Activated CD4-positive, alpha-beta T cell treated with anti-CD3 and anti-CD28 coated beads, Interleukin-2, amount 10 ng/mL, durations not matched to agents 7 days and 5 days (primary cell): ENCODE data around the gene FAF2. TPM values are rescaled to one million over a fixed set of nuclear protein-coding genes. Genes with fewer than 3 reads are reported as not detected.
"Not testable (repeated sequence)": the region's sequence is repeated elsewhere in the genome, so short reads cannot be mapped to it uniquely, and the experiment has no call there.

Source experiments
- CTCF ChIA-PET: fragments of 350-600 bp; sonication (Branson Sonifier 250); formaldehyde crosslinking; loops from one replicate; lab custom pipeline; 2021; ENCODE audit warnings: antibody characterized with exemption; lab: Charles Lee
- POLR2A ChIA-PET: fragments of 350-600 bp; sonication (Branson Sonifier 250); formaldehyde crosslinking; loops from one replicate; lab custom pipeline; 2021; ENCODE audit warnings: antibody characterized with exemption; lab: Charles Lee
- DNase-seq: peaks from one replicate; pipeline ENCODE4 v3.0.0-alpha.2; 2020
- H3K27ac Mint-ChIP-seq: one replicate; pipeline ENCODE4 v1.8.0; 2021; ENCODE audit warnings: mild to moderate bottlenecking, moderate library complexity, mixed read lengths
- H3K27me3 Mint-ChIP-seq: one replicate; pipeline ENCODE4 v1.8.0; 2021; ENCODE audit warnings: mixed read lengths
- H3K36me3 Mint-ChIP-seq: one replicate; pipeline ENCODE4 v1.8.0; 2021; ENCODE audit warnings: low read depth, mixed read lengths
- H3K4me1 Mint-ChIP-seq: one replicate; pipeline ENCODE4 v1.8.0; 2021; ENCODE audit warnings: mixed read lengths
- H3K4me3 Mint-ChIP-seq: one replicate; pipeline ENCODE4 v1.8.0; 2021; ENCODE audit warnings: mild to moderate bottlenecking, moderate library complexity, mixed read lengths
- H3K9me3 Mint-ChIP-seq: one replicate; pipeline ENCODE4 v1.8.0; 2021; ENCODE audit warnings: mixed read lengths
- total RNA-seq, 2 experiments: library from RNA; stranded (reverse); gene quantifications; one replicate each; pipeline ENCODE4 v1.2.3, GENCODE V29; 2021

FAF2 gene
- total RNA-seq, 2 experiments from 2014 or later: 32.3 to 41.0 TPM

- H3K4me3 Mint-ChIP-seq: no peak overlapping the region
- H3K27me3 Mint-ChIP-seq: peaks cover 25% of the 10 kb centered on the region
- peaks cover 3% of the 10 kb centered on the region for H3K36me3 Mint-ChIP-seq
- H3K27ac Mint-ChIP-seq: no peak overlapping the region
- DNase-seq: no peak
- peaks cover 4% of the 10 kb centered on the region for H3K9me3 Mint-ChIP-seq
- ChIA-PET POLR2A (no interaction called here), CTCF (interaction anchor here (1.4 kb wide), 1 partner anchor 23 kb away, joined by 5 read pairs; no protein-coding TSS in a partner anchor)
- H3K4me1 Mint-ChIP-seq: peaks cover 4% of the 10 kb centered on the region
Measured at GRCh38 chr5:176425138-176425537, 23.0 kb upstream of the FAF2 start.

- no peak for DNase-seq
Measured at GRCh38 chr5:176425791-176426190, 22.4 kb upstream of the FAF2 start.

GRCh38 chr5:176426876-176427275, 21.3 kb upstream of the FAF2 start:
- ChIA-PET POLR2A (no interaction called here), CTCF (interaction anchor here (0.8 to 1.4 kb wide), 2 partner anchors 21 to 93 kb away, joined by 3 to 5 read pairs; no protein-coding TSS in a partner anchor)
- DNase-seq: no peak
- Mint-ChIP-seq H3K4me3 (no peak overlapping the region), H3K4me1 (peaks cover 9% of the 10 kb centered on the region), H3K27ac (no peak overlapping the region), H3K27me3 (peaks cover 17% of the 10 kb centered on the region), H3K36me3 (peaks cover 3% of the 10 kb centered on the region), H3K9me3 (peaks cover 5% of the 10 kb centered on the region)

More at GRCh38 chr5:176425791-176426190, 22.4 kb upstream of the FAF2 start:
- Mint-ChIP-seq H3K4me1 (peaks cover 9% of the 10 kb centered on the region), H3K4me3 (no peak overlapping the region), H3K27ac (no peak overlapping the region), H3K9me3 (peaks cover 4% of the 10 kb centered on the region), H3K27me3 (peaks cover 24% of the 10 kb centered on the region), H3K36me3 (peaks cover 3% of the 10 kb centered on the region)
- POLR2A ChIA-PET: no interaction called here
- CTCF ChIA-PET: interaction anchor here (1.4 kb wide), 1 partner anchor 22 kb away, joined by 5 read pairs; no protein-coding TSS in a partner anchor

GRCh38 chr5:176427971-176428370, 20.2 kb upstream of the FAF2 start:
- CTCF ChIA-PET: interaction anchor here (1.0 kb wide), 1 partner anchor 11 kb away, joined by 6 read pairs; the partner anchor contains the start of gene CLTB
- H3K4me1 Mint-ChIP-seq: peaks cover 9% of the 10 kb centered on the region
- POLR2A ChIA-PET: no interaction called here
- no peak overlapping the region for H3K4me3 Mint-ChIP-seq
- H3K27ac Mint-ChIP-seq: no peak overlapping the region
- H3K9me3 Mint-ChIP-seq: peaks cover 9% of the 10 kb centered on the region
- DNase-seq: no peak
- H3K36me3 Mint-ChIP-seq: peaks cover 3% of the 10 kb centered on the region
- peaks cover 15% of the 10 kb centered on the region for H3K27me3 Mint-ChIP-seq

DNA sequence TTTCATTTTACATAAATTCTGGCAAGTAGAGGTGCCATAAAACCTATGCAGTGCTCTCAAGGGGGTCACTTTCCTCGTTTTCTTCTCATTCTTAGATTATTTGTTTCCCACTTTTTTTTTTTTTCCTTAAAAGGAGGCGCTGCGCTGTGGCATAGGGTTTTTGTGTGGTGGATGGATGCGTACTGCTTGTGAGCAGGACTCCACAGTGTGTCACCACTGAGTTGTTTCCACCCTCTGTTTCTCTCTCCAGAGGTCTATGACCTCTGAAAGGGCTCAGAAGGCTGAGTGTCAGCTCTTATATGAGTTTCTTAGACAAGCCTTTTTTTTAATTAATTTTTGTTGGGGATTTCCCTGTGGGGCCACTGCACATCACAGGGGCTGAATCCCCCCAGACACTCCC, 18.2 kb upstream of the FAF2 start:
- H3K27ac Mint-ChIP-seq: no peak overlapping the region
- H3K4me3 Mint-ChIP-seq: no peak overlapping the region
- DNase-seq: no peak
- peaks cover 3% of the 10 kb centered on the region for H3K36me3 Mint-ChIP-seq
- peaks cover 9% of the 10 kb centered on the region for H3K9me3 Mint-ChIP-seq
- POLR2A ChIA-PET: no interaction called here
- CTCF ChIA-PET: interaction anchor here (1.0 kb wide), 1 partner anchor 16 kb away, joined by 4 read pairs; no protein-coding TSS in a partner anchor
- peaks cover 15% of the 10 kb centered on the region for H3K27me3 Mint-ChIP-seq
- peaks cover 9% of the 10 kb centered on the region for H3K4me1 Mint-ChIP-seq

- Mint-ChIP-seq H3K36me3 (no peaks in the 10 kb centered on the region), H3K4me3 (no peak overlapping the region), H3K27ac (no peak overlapping the region), H3K4me1 (peaks cover 20% of the 10 kb centered on the region), H3K9me3 (peaks cover 6% of the 10 kb centered on the region), H3K27me3 (peaks cover 10% of the 10 kb centered on the region)
- ChIA-PET POLR2A (no interaction called here), CTCF (interaction anchor here (0.6 to 1.8 kb wide), 2 partner anchors 12 to 1101 kb away, joined by 3 to 4 read pairs; no protein-coding TSS in a partner anchor)
- no peak for DNase-seq
Measured at GRCh38 chr5:176432707-176433106, 15.5 kb upstream of the FAF2 start.

DNA sequence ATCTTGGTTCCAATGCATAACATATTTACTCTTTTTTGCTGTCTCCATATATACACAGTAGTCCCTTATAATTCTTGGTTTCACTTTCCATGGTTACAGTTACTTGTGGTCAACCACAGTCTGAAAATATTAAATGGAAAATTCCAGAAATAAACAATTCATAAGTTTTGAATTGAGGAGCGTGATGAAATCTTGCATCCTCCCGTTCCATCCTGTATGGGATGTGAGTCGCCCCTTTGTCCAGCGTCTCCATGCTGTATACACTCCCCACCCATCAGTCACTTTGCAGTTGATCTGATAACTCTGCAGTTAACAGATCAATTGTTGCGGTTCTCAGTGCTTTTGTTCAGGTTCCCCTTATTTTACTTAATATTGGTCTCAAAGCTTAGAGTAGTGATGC, 11.5 kb upstream of the FAF2 start:
- POLR2A ChIA-PET: no interaction called here
- CTCF ChIA-PET: interaction anchor here (0.7 kb wide), 1 partner anchor 100 kb away, joined by 3 read pairs; the partner anchor contains the start of gene RNF44
- peak; percentile 26 for DNase-seq
- H3K27me3 Mint-ChIP-seq: peaks cover 10% of the 10 kb centered on the region
- H3K9me3 Mint-ChIP-seq: peaks cover 6% of the 10 kb centered on the region
- no peaks in the 10 kb centered on the region for H3K36me3 Mint-ChIP-seq
- H3K27ac Mint-ChIP-seq: peak overlapping the region; percentile 71
- H3K4me3 Mint-ChIP-seq: peak overlapping the region; percentile 59
- H3K4me1 Mint-ChIP-seq: peaks cover 11% of the 10 kb centered on the region

- no peaks in the 10 kb centered on the region for H3K36me3 Mint-ChIP-seq
- no peak for DNase-seq
- ChIA-PET CTCF (interaction anchor here (0.5 to 1.9 kb wide), 4 partner anchors 8 to 543 kb away, joined by 3 to 6 read pairs (median 5); no protein-coding TSS in a partner anchor), POLR2A (interaction anchor here (0.6 kb wide), 1 partner anchor 9 kb away, joined by 3 read pairs; the partner anchor contains the start of gene FAF2)
- H3K9me3 Mint-ChIP-seq: no peaks in the 10 kb centered on the region
- H3K4me1 Mint-ChIP-seq: peaks cover 11% of the 10 kb centered on the region
- no peak overlapping the region for H3K4me3 Mint-ChIP-seq
- no peak overlapping the region for H3K27ac Mint-ChIP-seq
- peaks cover 9% of the 10 kb centered on the region for H3K27me3 Mint-ChIP-seq
Measured at GRCh38 chr5:176438959-176439757, 9.0 kb upstream of the FAF2 start.

GRCh38 chr5:176440927-176441706, 7.1 kb upstream of the FAF2 start:
- Mint-ChIP-seq H3K9me3 (no peaks in the 10 kb centered on the region), H3K27ac (no peak overlapping the region), H3K27me3 (peaks cover 9% of the 10 kb centered on the region), H3K4me1 (peaks cover 12% of the 10 kb centered on the region), H3K36me3 (no peaks in the 10 kb centered on the region), H3K4me3 (no peak overlapping the region)
- CTCF ChIA-PET: interaction anchor here (1.4 kb wide), 1 partner anchor 24 kb away, joined by 4 read pairs; the partner anchor contains the start of gene CLTB
- DNase-seq: no peak
- POLR2A ChIA-PET: no interaction called here

DNA sequence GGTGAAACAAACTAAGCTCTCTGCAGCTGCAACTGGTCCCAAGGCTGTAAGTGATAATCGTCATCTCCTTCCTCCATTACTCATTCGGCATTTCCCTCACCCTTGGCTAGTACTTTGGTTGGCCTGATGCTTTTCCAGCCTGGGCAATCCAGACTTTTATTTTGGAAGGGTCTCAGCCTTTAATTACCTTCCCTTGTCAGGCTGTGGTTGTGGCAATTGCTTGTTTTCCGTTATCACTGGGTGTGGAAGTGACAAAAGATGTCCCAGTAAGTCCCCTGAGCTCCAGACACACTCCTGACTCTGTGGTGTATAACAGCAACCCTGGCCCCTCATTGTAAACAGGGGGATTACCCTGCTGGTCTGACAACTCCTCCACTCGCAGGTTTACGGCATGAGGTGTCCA, 6.3 kb upstream of the FAF2 start:
- DNase-seq: no peak
- peaks cover 9% of the 10 kb centered on the region for H3K27me3 Mint-ChIP-seq
- H3K27ac Mint-ChIP-seq: no peak overlapping the region
- H3K9me3 Mint-ChIP-seq: no peaks in the 10 kb centered on the region
- POLR2A ChIA-PET: no interaction called here
- H3K4me1 Mint-ChIP-seq: peaks cover 13% of the 10 kb centered on the region
- no peaks in the 10 kb centered on the region for H3K36me3 Mint-ChIP-seq
- CTCF ChIA-PET: interaction anchor here (0.6 to 1.4 kb wide), 3 partner anchors 25 to 612 kb away, joined by 3 to 5 read pairs (median 4); partner anchors contain the start of gene CLTB
- no peak overlapping the region for H3K4me3 Mint-ChIP-seq

GRCh38 chr5:176442911-176443310, 5.3 kb upstream of the FAF2 start:
- peaks cover 12% of the 10 kb centered on the region for H3K4me1 Mint-ChIP-seq
- POLR2A ChIA-PET, H3K9me3 Mint-ChIP-seq, H3K4me3 Mint-ChIP-seq, DNase-seq, H3K36me3 Mint-ChIP-seq, H3K27ac Mint-ChIP-seq, H3K27me3 Mint-ChIP-seq: not testable (repeated sequence)
- CTCF ChIA-PET: interaction anchor here (1.2 kb wide), 1 partner anchor 99 kb away, joined by 3 read pairs; no protein-coding TSS in a partner anchor

DNA sequence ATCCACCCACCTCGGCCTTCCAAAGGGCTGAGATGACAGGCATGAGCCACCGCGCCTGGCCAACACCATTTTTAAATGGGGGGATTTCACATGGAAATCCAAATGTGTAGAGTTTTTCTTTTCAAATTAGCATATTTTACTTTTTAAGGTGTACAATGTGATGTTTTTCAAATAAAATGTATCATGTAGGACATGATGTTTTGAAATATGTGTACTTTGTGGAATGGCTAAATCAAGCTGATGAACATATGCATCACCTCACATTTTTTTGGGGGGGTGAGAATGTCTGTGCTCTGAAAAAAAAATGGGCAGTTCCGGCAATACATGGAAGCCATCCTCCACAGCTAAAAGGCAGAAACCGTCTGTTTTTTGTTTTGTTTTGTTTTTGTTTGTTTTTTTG, 3.4 kb upstream of the FAF2 start:
- peaks cover 2% of the 10 kb centered on the region for H3K36me3 Mint-ChIP-seq
- POLR2A ChIA-PET: no interaction called here

More for the DNA sequence above, 3.4 kb upstream of the FAF2 start:
- Mint-ChIP-seq H3K4me1 (peaks cover 22% of the 10 kb centered on the region), H3K9me3 (no peaks in the 10 kb centered on the region), H3K27ac (no peak overlapping the region), H3K27me3 (peaks cover 9% of the 10 kb centered on the region), H3K4me3 (no peak overlapping the region)
- no peak for DNase-seq
- CTCF ChIA-PET: no interaction called here
